ENCODE measurements around the gene IREB2.
A peak's percentile ranks its signal among the peaks of the same experiment; 100 is the strongest.

Gene IREB2

GRCh38 chr15:78450285-78450858, 12.4 kb downstream of the IREB2 start:
- Histone ChIP-seq H3K27me3 (ENCODE audit: insufficient read depth, low read length) (no peaks in the 10 kb centered on the region), H3K36me3 (ENCODE audit: insufficient read depth, low read length) (peaks cover 8% of the 10 kb centered on the region; the same call in 1 of the 2 replicates), H2AFZ (ENCODE audit: low read length, unreplicated experiment) (no peak overlapping the region), H3K4me3 (ENCODE audit: low read depth, low read length) (no peak overlapping the region), H3K4me1 (ENCODE audit: control insufficient read depth, insufficient read depth, low read length, unreplicated experiment) (peaks cover 6% of the 10 kb centered on the region), H3K27ac (ENCODE audit: low read depth, low read length) (no peak overlapping the region), H3K79me2 (ENCODE audit: control insufficient read depth, insufficient read depth, low read length, unreplicated experiment) (peaks cover 88% of the 10 kb centered on the region)

GRCh38 chr15:78452485-78452884, 14.5 kb downstream of the IREB2 start:
- Histone ChIP-seq H3K27ac (ENCODE audit: low read depth, low read length) (no peak overlapping the region), H3K4me3 (ENCODE audit: low read depth, low read length) (no peak overlapping the region), H2AFZ (ENCODE audit: low read length, unreplicated experiment) (no peak overlapping the region), H3K27me3 (ENCODE audit: insufficient read depth, low read length) (no peaks in the 10 kb centered on the region), H3K4me1 (ENCODE audit: control insufficient read depth, insufficient read depth, low read length, unreplicated experiment) (peaks cover 26% of the 10 kb centered on the region), H3K36me3 (ENCODE audit: insufficient read depth, low read length) (peaks cover 3% of the 10 kb centered on the region; the same call in 1 of the 2 replicates), H3K79me2 (ENCODE audit: control insufficient read depth, insufficient read depth, low read length, unreplicated experiment) (peaks cover 91% of the 10 kb centered on the region)

DNA sequence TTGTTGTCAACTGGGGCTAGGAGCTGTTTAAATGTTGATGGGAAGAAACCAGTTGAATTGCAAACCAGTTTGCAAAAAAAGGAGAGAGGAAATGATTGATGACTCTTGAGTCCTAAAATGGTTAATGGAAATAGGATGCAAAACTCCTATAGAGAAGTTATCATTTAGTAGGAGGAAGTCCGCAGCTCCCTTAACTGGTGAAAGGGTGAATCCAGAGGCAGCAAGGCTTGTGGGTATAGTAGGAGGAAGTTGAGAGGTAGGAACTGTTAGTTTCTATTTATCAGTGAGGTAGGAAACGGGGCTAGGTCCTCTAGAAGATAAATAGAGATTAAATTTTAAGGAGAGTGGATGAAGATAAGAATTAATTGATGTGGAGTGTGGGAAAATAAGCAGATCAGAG, 15.4 kb downstream of the IREB2 start:
- Histone ChIP-seq H3K4me3 (ENCODE audit: low read depth, low read length) (no peak overlapping the region), H3K79me2 (ENCODE audit: control insufficient read depth, insufficient read depth, low read length, unreplicated experiment) (peaks cover 95% of the 10 kb centered on the region), H3K36me3 (ENCODE audit: insufficient read depth, low read length) (peaks cover 3% of the 10 kb centered on the region; the same call in 1 of the 2 replicates), H3K4me1 (ENCODE audit: control insufficient read depth, insufficient read depth, low read length, unreplicated experiment) (peaks cover 33% of the 10 kb centered on the region), H2AFZ (ENCODE audit: low read length, unreplicated experiment) (no peak overlapping the region), H3K27ac (ENCODE audit: low read depth, low read length) (no peak overlapping the region), H3K27me3 (ENCODE audit: insufficient read depth, low read length) (no peaks in the 10 kb centered on the region)

DNA sequence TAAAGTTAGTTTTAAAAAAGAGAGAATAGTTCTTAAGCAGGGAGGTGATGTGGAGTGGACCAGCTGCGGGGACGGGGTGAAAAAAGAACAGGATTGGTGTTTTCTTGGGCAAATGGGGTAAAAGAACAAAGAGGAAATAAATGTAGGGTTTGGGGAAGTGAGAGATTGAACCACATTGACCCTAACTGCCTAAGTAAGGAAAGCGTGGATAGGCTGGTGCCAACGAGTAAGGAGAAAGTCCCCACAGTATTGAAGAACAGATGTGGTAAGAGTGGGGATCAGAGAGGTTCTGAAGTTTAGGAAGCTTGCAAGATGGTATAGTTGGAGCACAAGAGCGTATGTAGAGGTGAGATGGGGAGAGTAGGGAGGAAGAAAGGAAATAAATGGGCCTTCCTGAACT, 17.0 kb downstream of the IREB2 start:
- Histone ChIP-seq H2AFZ (ENCODE audit: low read length, unreplicated experiment) (no peak overlapping the region), H3K4me1 (ENCODE audit: control insufficient read depth, insufficient read depth, low read length, unreplicated experiment) (peaks cover 33% of the 10 kb centered on the region), H3K79me2 (ENCODE audit: control insufficient read depth, insufficient read depth, low read length, unreplicated experiment) (peaks cover 95% of the 10 kb centered on the region), H3K27me3 (ENCODE audit: insufficient read depth, low read length) (no peaks in the 10 kb centered on the region), H3K27ac (ENCODE audit: low read depth, low read length) (no peak overlapping the region), H3K4me3 (ENCODE audit: low read depth, low read length) (no peak overlapping the region), H3K36me3 (ENCODE audit: insufficient read depth, low read length) (no peaks in the 10 kb centered on the region)

- peak overlapping the region; percentile 57 for H3K27ac ChIP-seq (ENCODE audit: low read depth, low read length)
- H2AFZ ChIP-seq (ENCODE audit: low read length, unreplicated experiment), result no peak overlapping the region
- H3K4me3 ChIP-seq (ENCODE audit: low read depth, low read length), result no peak overlapping the region
- no peaks in the 10 kb centered on the region; the same call in 1 of the 2 replicates for H3K36me3 ChIP-seq (ENCODE audit: insufficient read depth, low read length)
- H3K79me2 ChIP-seq (ENCODE audit: control insufficient read depth, insufficient read depth, low read length, unreplicated experiment), result peaks cover 96% of the 10 kb centered on the region
- H3K4me1 ChIP-seq (ENCODE audit: control insufficient read depth, insufficient read depth, low read length, unreplicated experiment), result peaks cover 35% of the 10 kb centered on the region
- H3K27me3 ChIP-seq (ENCODE audit: insufficient read depth, low read length), result no peaks in the 10 kb centered on the region
These were observed 17.7 kb downstream of the IREB2 start for GRCh38 chr15:78455749-78456148.

- H3K27ac ChIP-seq (ENCODE audit: low read depth, low read length), result peak overlapping the region; percentile 57
- H3K79me2 ChIP-seq (ENCODE audit: control insufficient read depth, insufficient read depth, low read length, unreplicated experiment), result peaks cover 97% of the 10 kb centered on the region
- peaks cover 42% of the 10 kb centered on the region for H3K4me1 ChIP-seq (ENCODE audit: control insufficient read depth, insufficient read depth, low read length, unreplicated experiment)
- no peak overlapping the region for H3K4me3 ChIP-seq (ENCODE audit: low read depth, low read length)
- no peak overlapping the region for H2AFZ ChIP-seq (ENCODE audit: low read length, unreplicated experiment)
- no peaks in the 10 kb centered on the region; the same call in 1 of the 2 replicates for H3K36me3 ChIP-seq (ENCODE audit: insufficient read depth, low read length)
- H3K27me3 ChIP-seq (ENCODE audit: insufficient read depth, low read length), result no peaks in the 10 kb centered on the region
These were observed 18.4 kb downstream of the IREB2 start for GRCh38 chr15:78456426-78456825.

GRCh38 chr15:78457101-78457500, 19.1 kb downstream of the IREB2 start:
- Histone ChIP-seq H2AFZ (ENCODE audit: low read length, unreplicated experiment) (no peak overlapping the region), H3K4me1 (ENCODE audit: control insufficient read depth, insufficient read depth, low read length, unreplicated experiment) (peaks cover 45% of the 10 kb centered on the region), H3K27ac (ENCODE audit: low read depth, low read length) (peak overlapping the region; percentile 57), H3K27me3 (ENCODE audit: insufficient read depth, low read length) (no peaks in the 10 kb centered on the region), H3K4me3 (ENCODE audit: low read depth, low read length) (no peak overlapping the region), H3K79me2 (ENCODE audit: control insufficient read depth, insufficient read depth, low read length, unreplicated experiment) (peaks cover 95% of the 10 kb centered on the region), H3K36me3 (ENCODE audit: insufficient read depth, low read length) (no peaks in the 10 kb centered on the region; the same call in 1 of the 2 replicates)

GRCh38 chr15:78460737-78461136, 22.7 kb downstream of the IREB2 start:
- Histone ChIP-seq H3K4me1 (ENCODE audit: control insufficient read depth, insufficient read depth, low read length, unreplicated experiment) (peaks cover 35% of the 10 kb centered on the region), H3K79me2 (ENCODE audit: control insufficient read depth, insufficient read depth, low read length, unreplicated experiment) (peaks cover 84% of the 10 kb centered on the region), H3K36me3 (ENCODE audit: insufficient read depth, low read length) (peaks cover 21% of the 10 kb centered on the region), H3K27me3 (ENCODE audit: insufficient read depth, low read length) (no peaks in the 10 kb centered on the region), H3K27ac (ENCODE audit: low read depth, low read length) (no peak overlapping the region), H2AFZ (ENCODE audit: low read length, unreplicated experiment) (no peak overlapping the region), H3K4me3 (ENCODE audit: low read depth, low read length) (no peak overlapping the region)

GRCh38 chr15:78461171-78461888, 23.3 kb downstream of the IREB2 start:
- no peak overlapping the region for H3K4me3 ChIP-seq (ENCODE audit: low read depth, low read length)
- H3K36me3 ChIP-seq (ENCODE audit: insufficient read depth, low read length), result peaks cover 25% of the 10 kb centered on the region
- H3K27ac ChIP-seq (ENCODE audit: low read depth, low read length), result 0 out of 2 replicates have a peak overlapping the region, but pooled peaks have one; percentile 32
- no peaks in the 10 kb centered on the region for H3K27me3 ChIP-seq (ENCODE audit: insufficient read depth, low read length)
- peaks cover 29% of the 10 kb centered on the region for H3K4me1 ChIP-seq (ENCODE audit: control insufficient read depth, insufficient read depth, low read length, unreplicated experiment)
- peaks cover 81% of the 10 kb centered on the region for H3K79me2 ChIP-seq (ENCODE audit: control insufficient read depth, insufficient read depth, low read length, unreplicated experiment)
- no peak overlapping the region for H2AFZ ChIP-seq (ENCODE audit: low read length, unreplicated experiment)

- H3K27ac ChIP-seq (ENCODE audit: low read depth, low read length), result no peak overlapping the region
- H3K36me3 ChIP-seq (ENCODE audit: insufficient read depth, low read length), result peaks cover 54% of the 10 kb centered on the region
These were observed 31.0 kb downstream of the IREB2 start for GRCh38 chr15:78469031-78469430.

DNA sequence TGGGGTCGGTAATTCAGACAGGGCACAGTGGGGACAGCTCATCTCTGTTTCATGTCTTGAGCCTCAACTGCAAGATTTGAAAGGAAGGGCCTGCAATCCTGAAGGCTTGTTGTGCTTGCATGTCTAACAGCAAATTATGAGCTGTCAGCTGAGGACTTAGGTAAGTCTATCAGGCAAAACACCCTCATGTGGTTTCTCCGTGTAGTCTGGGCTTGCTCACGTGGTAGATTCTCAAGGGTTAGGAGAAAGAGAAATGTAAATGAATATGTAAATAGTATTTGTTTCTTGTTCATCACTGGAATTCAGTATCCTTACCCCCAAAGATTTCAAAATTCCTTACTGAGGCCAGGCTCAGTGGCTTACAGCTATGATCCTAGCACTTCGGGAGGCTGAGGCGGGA, 39.3 kb downstream of the IREB2 start:
- H2AFZ ChIP-seq (ENCODE audit: low read length, unreplicated experiment), result no peak overlapping the region
- H3K4me3 ChIP-seq (ENCODE audit: low read depth, low read length), result no peak overlapping the region
- H3K36me3 ChIP-seq (ENCODE audit: insufficient read depth, low read length), result peaks cover 47% of the 10 kb centered on the region

More at GRCh38 chr15:78469031-78469430, 31.0 kb downstream of the IREB2 start:
- no peak overlapping the region for H3K4me3 ChIP-seq (ENCODE audit: low read depth, low read length)
- H2AFZ ChIP-seq (ENCODE audit: low read length, unreplicated experiment), result no peak overlapping the region
- peaks cover 15% of the 10 kb centered on the region for H3K79me2 ChIP-seq (ENCODE audit: control insufficient read depth, insufficient read depth, low read length, unreplicated experiment)
- H3K4me1 ChIP-seq (ENCODE audit: control insufficient read depth, insufficient read depth, low read length, unreplicated experiment), result no peaks in the 10 kb centered on the region
- no peaks in the 10 kb centered on the region for H3K27me3 ChIP-seq (ENCODE audit: insufficient read depth, low read length)

More for the DNA sequence above, 39.3 kb downstream of the IREB2 start:
- Histone ChIP-seq H3K27ac (ENCODE audit: low read depth, low read length) (no peak overlapping the region), H3K4me1 (ENCODE audit: control insufficient read depth, insufficient read depth, low read length, unreplicated experiment) (no peaks in the 10 kb centered on the region), H3K79me2 (ENCODE audit: control insufficient read depth, insufficient read depth, low read length, unreplicated experiment) (peaks cover 3% of the 10 kb centered on the region), H3K27me3 (ENCODE audit: insufficient read depth, low read length) (no peaks in the 10 kb centered on the region)
